HepG2 (cell line): ENCODE results near the gene ZFR2. TPM values are rescaled to one million over a fixed set of nuclear protein-coding genes. Genes with fewer than 3 reads are reported as not detected.
A peak's percentile ranks its signal among the peaks of the same experiment; 100 is the strongest.

Experiments used
- ATAC-seq: fragments of 200-7000 bp; cut with Tn5 transposase; 3 replicates; pipeline ENCODE4 v1.9.1; 2020; ENCODE audit warnings: mild to moderate bottlenecking, moderate library complexity
- BruUV-seq: library from RNA; stranded (reverse); fragments of 400-500 nt; replicated peaks from 2 replicates; lab custom pipeline; 2021; lab: Mats Ljungman, UMichigan
- CTCF ChIA-PET: fragments of 300-600 bp; formaldehyde crosslinking; extraction: SDS; loops from one replicate; lab custom pipeline; 2021; ENCODE audit warnings: low total read pairs, inconsistent platforms, low intra/inter-chr PET ratio; lab: Yijun Ruan, JAX
- POLR2A ChIA-PET: fragments of 350-600 bp; sonication (Branson Sonifier 250); formaldehyde crosslinking; loops from one replicate; lab custom pipeline; 2020; ENCODE audit warnings: antibody characterized with exemption, inconsistent platforms; lab: Yijun Ruan, JAX
- DNase-seq: peaks from one replicate; pipeline ENCODE4 v3.0.0-alpha.2; 2015; ENCODE audit warnings: low spot score
- FAIRE-seq: peaks from 3 replicates; lab custom pipeline; 2011; peaks lifted over from hg19 to GRCh38; lab: Jason Lieb, UNC
- H2AFZ ChIP-seq: one replicate; pipeline ENCODE4 v1.6.1; 2011; ENCODE audit warnings: low read length, inconsistent platforms
- H3K27ac ChIP-seq: fragments of 300-600 bp; 3 replicates; pipeline ENCODE4 v1.8.0; 2011; ENCODE audit warnings: mixed run types, mild to moderate bottlenecking, mixed read lengths, low read length, inconsistent platforms; ENCODE audit not compliant: insufficient read depth; ENCODE audit errors: extremely low read length
- H3K27me3 ChIP-seq, 2 experiments: fragments of 200-600 bp in 1 of 2; 2 replicates in 1 of 2; 3 replicates in 1 of 2; pipeline versions ENCODE4 v1.6.0 to v1.8.0; 2011; ENCODE audit warnings: low read length in 2 of 2, mild to moderate bottlenecking in 2 of 2, moderate library complexity in 2 of 2, inconsistent platforms in 1 of 2; ENCODE audit not compliant: insufficient read depth in 2 of 2, control insufficient read depth in 1 of 2
- H3K36me3 ChIP-seq, 2 experiments: fragments of 200-600 bp in 1 of 2; replicated peaks in 1 of 2; 2 replicates in 1 of 2; 3 replicates in 1 of 2; pipeline versions ENCODE4 v1.5.1 to v1.8.0; 2011; ENCODE audit warnings: low read length in 2 of 2, inconsistent platforms in 1 of 2; ENCODE audit not compliant: insufficient read depth in 2 of 2, control insufficient read depth in 1 of 2
- H3K4me1 ChIP-seq: 2 replicates; pipeline ENCODE4 v1.5.1; 2012; ENCODE audit warnings: low read length, inconsistent platforms; ENCODE audit not compliant: insufficient read depth
- H3K4me2 ChIP-seq: 2 replicates; pipeline ENCODE4 v1.6.0; 2011; ENCODE audit warnings: low read depth, low read length, inconsistent platforms
- H3K4me3 ChIP-seq, 3 experiments: fragments of 200-600 bp in 1 of 3; sonication (generic), shearing (Covaris generic) in 1 of 3; replicated peaks in 1 of 3; 2 replicates each; pipeline ENCODE4 v1.5.1; 2011 to 2016; ENCODE audit warnings: low read length in 3 of 3, inconsistent platforms in 2 of 3, low read depth in 2 of 3, mild to moderate bottlenecking in 2 of 3, control low read depth in 1 of 3, mixed read lengths in 1 of 3; ENCODE audit not compliant: insufficient read depth in 1 of 3
- H3K79me2 ChIP-seq: one replicate; pipeline ENCODE4 v1.6.1; 2011; ENCODE audit warnings: low read length, inconsistent platforms; ENCODE audit not compliant: insufficient read depth
- H3K9ac ChIP-seq: 2 replicates; pipeline ENCODE4 v1.6.0; 2011; ENCODE audit warnings: mild to moderate bottlenecking, low read depth, low read length, inconsistent platforms; ENCODE audit not compliant: insufficient read depth
- H3K9me3 ChIP-seq: 2 replicates; pipeline ENCODE4 v1.5.1; 2012; ENCODE audit warnings: mild to moderate bottlenecking, low read length
- H4K20me1 ChIP-seq: 2 replicates; pipeline ENCODE4 v1.6.0; 2011; ENCODE audit warnings: inconsistent platforms, mild to moderate bottlenecking, low read length, moderate library complexity; ENCODE audit not compliant: insufficient read depth
- ASH2L ChIP-seq: fragments of 300-600, 200-600 bp; sonication (generic); IDR thresholded peaks from 2 replicates; pipeline ENCODE4 v1.7.0; 2017; ENCODE audit warnings: low read depth, mild to moderate bottlenecking, moderate library complexity, mixed read lengths, low read length; ENCODE audit not compliant: insufficient read length
- GLI4 ChIP-seq: sonication (generic); formaldehyde crosslinking; IDR thresholded peaks from 2 replicates; pipeline ENCODE4 v1.5.1; 2020; ENCODE audit warnings: missing genetic modification reagents, mild to moderate bottlenecking, moderate library complexity, borderline replicate concordance
- HDAC2 ChIP-seq: sonication (generic); formaldehyde crosslinking; IDR thresholded peaks from 2 replicates; pipeline ENCODE4 v1.4.0; 2020; ENCODE audit warnings: missing genetic modification reagents
- HIVEP1 ChIP-seq: sonication (generic); formaldehyde crosslinking; IDR thresholded peaks from 2 replicates; pipeline ENCODE4 v1.4.0; 2020; ENCODE audit warnings: mild to moderate bottlenecking, missing genetic modification reagents
- IRF2 ChIP-seq: IDR thresholded peaks from 2 replicates; pipeline ENCODE4 v1.6.1; 2018; ENCODE audit warnings: missing genetic modification reagents, missing compliant biosample characterization
- KAT7 ChIP-seq: IDR thresholded peaks from 2 replicates; pipeline ENCODE4 v1.6.1; 2018; ENCODE audit warnings: borderline replicate concordance, missing compliant biosample characterization
- LCORL ChIP-seq, 2 experiments: fragments of 450-650 bp in 1 of 2; sonication (generic) in 1 of 2; formaldehyde crosslinking in 1 of 2; IDR thresholded peaks; 2 replicates each; pipeline versions ENCODE4 v1.5.0 to v1.6.1; 2017 to 2020; ENCODE audit warnings: antibody characterized with exemption in 1 of 2, missing genetic modification reagents in 1 of 2
- SMAD1 ChIP-seq: sonication (generic); formaldehyde crosslinking; IDR thresholded peaks from 2 replicates; pipeline ENCODE4 v1.4.0; 2020; ENCODE audit warnings: missing genetic modification reagents, low read depth, mild to moderate bottlenecking, borderline replicate concordance
- SP1 ChIP-seq, 2 experiments: fragments of 450-650 bp in 1 of 2; sonication (generic) in 1 of 2; formaldehyde crosslinking in 1 of 2; IDR thresholded peaks; 2 replicates each; pipeline versions ENCODE4 v1.4.0 to v1.6.1; 2016 to 2020; ENCODE audit warnings: missing genetic modification reagents in 1 of 2
- TEAD3 ChIP-seq: optimal IDR thresholded peaks from 2 replicates; pipeline ENCODE3; 2016; ENCODE audit warnings: borderline replicate concordance
- U2AF1 ChIP-seq: fragments of 200-400 bp; formaldehyde crosslinking; optimal IDR thresholded peaks from 2 replicates; pipeline ENCODE3; 2017; ENCODE audit warnings: mild to moderate bottlenecking, low read depth, low read length
- ZNF605 ChIP-seq: sonication (generic); formaldehyde crosslinking; IDR thresholded peaks from 2 replicates; pipeline ENCODE4 v1.8.0; 2022; ENCODE audit warnings: mild to moderate bottlenecking, missing genetic modification reagents
- ZNF709 ChIP-seq: sonication (generic); formaldehyde crosslinking; IDR thresholded peaks from 2 replicates; pipeline ENCODE4 v1.5.0; 2020; ENCODE audit warnings: mild to moderate bottlenecking, missing genetic modification reagents
- WGBS: methylation state at CpG from one replicate; pipeline ENCODE4 v1.1.6; 2017; ENCODE audit warnings: low lambda C conversion rate; 5-methylcytosine and 5-hydroxymethylcytosine counted together
- in situ Hi-C: cut with HindIII; loops from 2 replicates; pipeline ENCODE4 v1.10.0; 2017; ENCODE audit warnings: low pct_unique_long_range_greater_than_20kb; ENCODE audit not compliant: extremely low pct_ligation_motif_present
- intact Hi-C: fragments of 100-400 bp; cut with micrococcal nuclease; formaldehyde crosslinking; loops from one replicate; pipeline ENCODE4 v1.10.0; 2022; ENCODE audit not compliant: unreplicated experiment
- polyA plus RNA-seq, 8 experiments: library from polyadenylated mRNA; depleted of rRNA in 3 of 8; stranded (reverse) in 7 of 8; unstranded in 1 of 8; fragments of >200 nt; fragmentation: Illumina TruSeq in 4 of 8; extraction: Trizol in 4 of 8; gene quantifications; 2 replicates each; pipeline versions ENCODE4 v1.2.1 to v1.2.3, GENCODE V29; 2011 to 2016; ENCODE audit warnings: low read depth in 4 of 8, missing spikeins in 1 of 8, mixed read lengths in 1 of 8; ENCODE audit not compliant: insufficient read depth in 1 of 8
- total RNA-seq, 5 experiments: library from RNA; depleted of rRNA; stranded (reverse); fragments of >200 nt; fragmentation: Illumina TruSeq; extraction: Trizol; gene quantifications; 2 replicates each; pipeline ENCODE4 v1.2.3, GENCODE V29; 2016; ENCODE audit warnings: low read depth in 1 of 5
- TF ChIP-seq, protein P1 (sequence below): IDR thresholded peaks from 2 replicates; pipeline ENCODE4 v1.6.1; 2016; ENCODE audit warnings: low read depth, missing genetic modification reagents, missing compliant biosample characterization
- TF ChIP-seq, protein P2 (sequence below): IDR thresholded peaks from 2 replicates; pipeline ENCODE4 v1.6.1; 2016; ENCODE audit warnings: missing genetic modification reagents, missing compliant biosample characterization

Gene ZFR2
- total and polyA plus RNA-seq, 2 of the 13 experiments (the other 11 are each of a cell fraction or from before 2014, with no cell fraction given), result 0.37 to 0.69 TPM

DNA sequence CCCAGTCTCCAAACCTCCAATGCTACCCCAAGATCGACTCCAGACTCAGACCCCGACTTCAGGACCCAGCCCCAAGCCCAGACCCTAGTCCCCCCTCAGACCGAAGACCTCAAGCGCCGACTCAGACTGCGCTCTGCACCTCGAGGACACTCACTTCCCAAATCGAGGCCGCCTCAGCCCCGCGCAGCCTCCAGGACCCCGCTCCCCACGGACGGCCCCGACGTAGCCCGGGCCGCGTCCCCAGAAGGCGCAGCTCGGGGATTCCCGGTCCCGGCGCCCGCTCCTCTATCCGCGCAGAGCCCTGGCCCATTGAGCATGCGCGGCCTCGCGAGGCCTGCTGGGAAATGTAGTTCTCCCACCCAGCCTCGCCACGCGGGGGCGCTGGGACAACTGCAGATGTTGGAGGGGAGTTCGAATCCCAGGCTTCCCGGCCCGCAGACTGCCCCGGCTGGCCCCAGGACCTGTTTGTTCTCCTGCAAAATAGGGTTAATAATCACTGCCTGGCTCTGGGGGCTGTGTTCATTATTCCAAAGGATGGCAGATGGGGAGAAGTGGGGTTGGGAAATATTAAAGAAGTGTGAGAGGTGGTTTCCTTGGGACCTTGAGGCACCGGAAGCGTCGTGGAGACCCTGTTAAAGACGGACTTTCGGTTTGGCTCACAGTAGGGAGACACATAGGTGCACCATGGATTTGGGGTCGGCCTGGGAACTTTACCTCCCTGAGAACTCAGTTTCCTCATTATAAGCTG lies 107.3 kb downstream of the ZFR2 start, which contains the start of gene APBA3:
TSS of gene APBA3 (minus strand) at position 311 of the 748 bp plus-strand sequence. CDS start 1,428 bp downstream, outside the sequence.
- H3K9ac ChIP-seq, result peak within 1 kb of the TSS; percentile 93
- in situ Hi-C loops (no loop called here), intact Hi-C loops (loop anchor here (10.0 kb wide), 1 partner anchor 57 kb away; the partner anchor contains the start of genes PIP5K1C and TJP3)
- ChIA-PET POLR2A (interaction anchor here (0.6 to 2.0 kb wide), 11 partner anchors 11 to 485 kb away, joined by 3 to 15 read pairs (median 6); partner anchors contain the start of genes CACTIN, RAX2, TJP3 and YJU2), CTCF (no interaction called here)
- no peaks in the 10 kb centered on the region for H3K9me3 ChIP-seq
- no TSS peak for BruUV-seq
- peak; percentile 69 for ATAC-seq
- peak within 1 kb of the TSS; percentile 91 for H2AFZ ChIP-seq
- H3K4me2 ChIP-seq, result peak within 1 kb of the TSS; percentile 88
- H3K79me2 ChIP-seq, result peaks cover 12% of the 10 kb centered on the region
- H3K4me3 ChIP-seq, result peak within 1 kb of the TSS; percentile 84 to 99 (median 90)
- peaks cover 17% of the 10 kb centered on the region for H3K4me1 ChIP-seq
- peak within 1 kb of the TSS; percentile 95 for H3K27ac ChIP-seq
- no peaks in the 10 kb centered on the region; a peak in 1 of 5 replicates for H3K27me3 ChIP-seq
- H3K36me3 ChIP-seq, result peaks cover 3 to 17% of the 10 kb centered on the region in 2 experiments; a peak in 3 of 5 replicates
- peak; percentile 76 for FAIRE-seq
- DNase-seq, result peak; percentile 86
- no peaks in the 10 kb centered on the region for H4K20me1 ChIP-seq
- 2% methylated on average over 10 of the region's 45 CpGs for WGBS
- TF ChIP-seq ASH2L (peak; percentile 67), IRF2 (peak; percentile 97), KAT7 (CRISPR knock-in tag) (no peak; the same call in 1 of the 2 replicates), GLI4 (CRISPR knock-in tag) (peak; percentile 66; the same call in 1 of the 2 replicates), HDAC2 (CRISPR knock-in tag) (peak; percentile 76), TEAD3 (CRISPR knock-in tag) (peak; percentile 51), ZNF709 (0 out of 2 replicates have a peak, but pooled peaks have one; percentile 59), HIVEP1 (peak; percentile 85), U2AF1 (peak; percentile 58), SP1 (IDR thresholded peaks at IDR 0.05) (no peak), SP1 (CRISPR knock-in tag; IDR thresholded peaks at IDR 0.05) (0 out of 2 replicates have a peak, but pooled peaks have one; percentile 17), SMAD1 (CRISPR knock-in tag) (no peak), LCORL (IDR thresholded peaks at IDR 0.05) (no peak), LCORL (CRISPR knock-in tag; IDR thresholded peaks at IDR 0.05) (peak; percentile 57), ZNF605 (peak; percentile 63; the same call in 1 of the 2 replicates)
- TF ChIP-seq, protein P1, sequence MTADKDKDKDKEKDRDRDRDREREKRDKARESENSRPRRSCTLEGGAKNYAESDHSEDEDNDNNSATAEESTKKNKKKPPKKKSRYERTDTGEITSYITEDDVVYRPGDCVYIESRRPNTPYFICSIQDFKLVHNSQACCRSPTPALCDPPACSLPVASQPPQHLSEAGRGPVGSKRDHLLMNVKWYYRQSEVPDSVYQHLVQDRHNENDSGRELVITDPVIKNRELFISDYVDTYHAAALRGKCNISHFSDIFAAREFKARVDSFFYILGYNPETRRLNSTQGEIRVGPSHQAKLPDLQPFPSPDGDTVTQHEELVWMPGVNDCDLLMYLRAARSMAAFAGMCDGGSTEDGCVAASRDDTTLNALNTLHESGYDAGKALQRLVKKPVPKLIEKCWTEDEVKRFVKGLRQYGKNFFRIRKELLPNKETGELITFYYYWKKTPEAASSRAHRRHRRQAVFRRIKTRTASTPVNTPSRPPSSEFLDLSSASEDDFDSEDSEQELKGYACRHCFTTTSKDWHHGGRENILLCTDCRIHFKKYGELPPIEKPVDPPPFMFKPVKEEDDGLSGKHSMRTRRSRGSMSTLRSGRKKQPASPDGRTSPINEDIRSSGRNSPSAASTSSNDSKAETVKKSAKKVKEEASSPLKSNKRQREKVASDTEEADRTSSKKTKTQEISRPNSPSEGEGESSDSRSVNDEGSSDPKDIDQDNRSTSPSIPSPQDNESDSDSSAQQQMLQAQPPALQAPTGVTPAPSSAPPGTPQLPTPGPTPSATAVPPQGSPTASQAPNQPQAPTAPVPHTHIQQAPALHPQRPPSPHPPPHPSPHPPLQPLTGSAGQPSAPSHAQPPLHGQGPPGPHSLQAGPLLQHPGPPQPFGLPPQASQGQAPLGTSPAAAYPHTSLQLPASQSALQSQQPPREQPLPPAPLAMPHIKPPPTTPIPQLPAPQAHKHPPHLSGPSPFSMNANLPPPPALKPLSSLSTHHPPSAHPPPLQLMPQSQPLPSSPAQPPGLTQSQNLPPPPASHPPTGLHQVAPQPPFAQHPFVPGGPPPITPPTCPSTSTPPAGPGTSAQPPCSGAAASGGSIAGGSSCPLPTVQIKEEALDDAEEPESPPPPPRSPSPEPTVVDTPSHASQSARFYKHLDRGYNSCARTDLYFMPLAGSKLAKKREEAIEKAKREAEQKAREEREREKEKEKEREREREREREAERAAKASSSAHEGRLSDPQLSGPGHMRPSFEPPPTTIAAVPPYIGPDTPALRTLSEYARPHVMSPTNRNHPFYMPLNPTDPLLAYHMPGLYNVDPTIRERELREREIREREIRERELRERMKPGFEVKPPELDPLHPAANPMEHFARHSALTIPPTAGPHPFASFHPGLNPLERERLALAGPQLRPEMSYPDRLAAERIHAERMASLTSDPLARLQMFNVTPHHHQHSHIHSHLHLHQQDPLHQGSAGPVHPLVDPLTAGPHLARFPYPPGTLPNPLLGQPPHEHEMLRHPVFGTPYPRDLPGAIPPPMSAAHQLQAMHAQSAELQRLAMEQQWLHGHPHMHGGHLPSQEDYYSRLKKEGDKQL, result no peak
- TF ChIP-seq, protein P2, sequence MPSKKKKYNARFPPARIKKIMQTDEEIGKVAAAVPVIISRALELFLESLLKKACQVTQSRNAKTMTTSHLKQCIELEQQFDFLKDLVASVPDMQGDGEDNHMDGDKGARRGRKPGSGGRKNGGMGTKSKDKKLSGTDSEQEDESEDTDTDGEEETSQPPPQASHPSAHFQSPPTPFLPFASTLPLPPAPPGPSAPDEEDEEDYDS (CRISPR knock-in tag), result peak; percentile 25; the same call in 1 of the 2 replicates
